NCI-H2171 (cell line): ENCODE results near the gene ZFP62.
A peak's percentile ranks its signal among the peaks of the same experiment; 100 is the strongest.
"Not testable (repeated sequence)": the region's sequence is repeated elsewhere in the genome, so short reads cannot be mapped to it uniquely, and the experiment has no call there.

Source experiments
- DNase-seq: peaks from one replicate; lab custom pipeline; 2025; lab: John Stamatoyannopoulos, UW

The ZFP62 gene

GRCh38 chr5:180860887-180861822, at the start of gene ZFP62:
TSS of gene ZFP62 (minus strand) at chr5:180861276. CDS start at chr5:180861219, 57 bp downstream.
- DNase-seq: peak; percentile 76

- DNase-seq: no peak
Observed at GRCh38 chr5:180910735-180911134, 49.7 kb upstream of the ZFP62 start.

GRCh38 chr5:180910182-180910581, 49.1 kb upstream of the ZFP62 start:
- no peak for DNase-seq

- DNase-seq: no peak
Observed at GRCh38 chr5:180909782-180910181, 48.7 kb upstream of the ZFP62 start.

- no peak for DNase-seq
Observed at GRCh38 chr5:180908998-180909731, 48.1 kb upstream of the ZFP62 start.

- DNase-seq: no peak
Observed at GRCh38 chr5:180908400-180908799, 47.3 kb upstream of the ZFP62 start.

GRCh38 chr5:180901319-180902009, 40.4 kb upstream of the ZFP62 start:
- no peak for DNase-seq

GRCh38 chr5:180900178-180900577, 39.1 kb upstream of the ZFP62 start:
- no peak for DNase-seq

- DNase-seq: no peak
Observed at GRCh38 chr5:180898621-180899246, 37.7 kb upstream of the ZFP62 start, which contains the start of gene BTNL8. TSS of gene BTNL8 (plus strand) at chr5:180899159. CDS start at chr5:180899311, 152 bp downstream.

- DNase-seq: not testable (repeated sequence)
Observed at GRCh38 chr5:180895330-180895729, 34.3 kb upstream of the ZFP62 start.

GRCh38 chr5:180889381-180889780, 28.3 kb upstream of the ZFP62 start:
- DNase-seq: no peak

- not testable (repeated sequence) for DNase-seq
Observed at GRCh38 chr5:180885845-180886529, 24.9 kb upstream of the ZFP62 start.

- no peak for DNase-seq
Observed at GRCh38 chr5:180875860-180876426, 14.9 kb upstream of the ZFP62 start.

GRCh38 chr5:180874804-180875582, 13.9 kb upstream of the ZFP62 start:
- DNase-seq: no peak

GRCh38 chr5:180873615-180874520, 12.8 kb upstream of the ZFP62 start:
- no peak for DNase-seq

GRCh38 chr5:180872419-180872818, 11.3 kb upstream of the ZFP62 start:
- no peak for DNase-seq

- DNase-seq: no peak
Observed at GRCh38 chr5:180870276-180871068, 9.4 kb upstream of the ZFP62 start.

- no peak for DNase-seq
Observed at GRCh38 chr5:180869587-180869986, 8.5 kb upstream of the ZFP62 start.
